CD4-positive, alpha-beta T cell (primary cell): ENCODE measurements around the gene ASTN1. TPM values are rescaled to one million over a fixed set of nuclear protein-coding genes. Genes with fewer than 3 reads are reported as not detected.

ENCODE experiments used
- ATAC-seq: fragments of 200-7000 bp; cut with Tn5 transposase; one replicate; pipeline ENCODE4 v1.10.0; 2022; ENCODE audit warnings: mild to moderate bottlenecking; ENCODE audit not compliant: poor library complexity
- CTCF ChIA-PET: fragments of 350-600 bp; sonication (Branson Sonifier 250); formaldehyde crosslinking; loops from one replicate; lab custom pipeline; 2021; ENCODE audit warnings: antibody characterized with exemption, inconsistent platforms; lab: Charles Lee
- POLR2A ChIA-PET: fragments of 350-600 bp; sonication (Branson Sonifier 250); formaldehyde crosslinking; loops from one replicate; lab custom pipeline; 2021; ENCODE audit warnings: antibody characterized with exemption, inconsistent platforms; lab: Charles Lee
- DNase-seq, 14 experiments: peaks; one replicate each; pipeline ENCODE4 v3.0.0-alpha.2; 2013 to 2020; ENCODE audit warnings: mixed read lengths in 2 of 14
- H3K27ac ChIP-seq, 2 donors: one replicate each; pipeline versions ENCODE4 v1.5.1 to v1.7.0; 2013; ENCODE audit warnings: low read length in 2 of 2, low read depth in 1 of 2, mild to moderate bottlenecking in 1 of 2
- H3K27me3 ChIP-seq, 2 experiments: 1 replicate in 1 of 2; 2 replicates in 1 of 2; pipeline versions ENCODE4 v1.6.1 to v1.7.0; 2013; ENCODE audit warnings: low read length in 2 of 2, control low read depth in 1 of 2, mild to moderate bottlenecking in 1 of 2, moderate library complexity in 1 of 2; ENCODE audit not compliant: insufficient read depth in 2 of 2, control insufficient read depth in 1 of 2
- H3K36me3 ChIP-seq: one replicate; pipeline ENCODE4 v1.6.1; 2013; ENCODE audit warnings: low read length, control low read depth; ENCODE audit not compliant: insufficient read depth
- H3K4me1 ChIP-seq: one replicate; pipeline ENCODE4 v1.6.1; 2013; ENCODE audit warnings: low read length, control low read depth; ENCODE audit not compliant: insufficient read depth
- H3K4me3 ChIP-seq: one replicate; pipeline ENCODE4 v1.5.1; 2013; ENCODE audit warnings: mild to moderate bottlenecking, low read length, moderate library complexity
- H3K9me3 ChIP-seq, 2 experiments: 1 replicate in 1 of 2; 2 replicates in 1 of 2; pipeline versions ENCODE4 v1.6.1 to v1.7.0; 2013; ENCODE audit warnings: low read length in 2 of 2, mild to moderate bottlenecking in 2 of 2, control low read depth in 1 of 2, moderate library complexity in 1 of 2; ENCODE audit not compliant: control insufficient read depth in 1 of 2, insufficient read depth in 1 of 2
- H3K27ac Mint-ChIP-seq: one replicate; pipeline ENCODE4 v1.8.0; 2020; ENCODE audit warnings: mixed read lengths
- H3K27me3 Mint-ChIP-seq: one replicate; pipeline ENCODE4 v1.8.0; 2021; ENCODE audit warnings: mixed read lengths
- H3K36me3 Mint-ChIP-seq: one replicate; pipeline ENCODE4 v1.8.0; 2021; ENCODE audit warnings: low read depth, mixed read lengths
- H3K4me1 Mint-ChIP-seq: one replicate; pipeline ENCODE4 v1.8.0; 2021; ENCODE audit warnings: low read depth, mixed read lengths
- H3K4me3 Mint-ChIP-seq: one replicate; pipeline ENCODE4 v1.8.0; 2020; ENCODE audit warnings: mild to moderate bottlenecking, mixed read lengths
- H3K9me3 Mint-ChIP-seq: one replicate; pipeline ENCODE4 v1.8.0; 2020; ENCODE audit warnings: mixed read lengths
- CTCF ChIP-seq: fragments of 200-600 bp; IDR thresholded peaks from one replicate; pipeline ENCODE4 v1.8.0; 2022; ENCODE audit warnings: antibody characterized with exemption, mild to moderate bottlenecking
- intact Hi-C, 2 experiments: fragments of 100-400 bp; cut with DNase I in 1 of 2; cut with micrococcal nuclease in 1 of 2; formaldehyde crosslinking; loops; one replicate each; pipeline versions ENCODE4 v1.15.1 to v1.9.0; 2023 to 2025; cut with DNase I, micrococcal nuclease
- microRNA-seq: library from miRNA; unstranded; fragments of <30 nt; microRNA quantifications from one replicate; pipeline ENCODE4 v1.2.0, GENCODE V29; 2021; ENCODE audit warnings: borderline microRNAs expressed, borderline replicate concordance
- total RNA-seq, 174 experiments: library from RNA in 2 of 174; stranded (reverse) in 2 of 174; gene quantifications; one replicate each; pipeline ENCODE4 v1.2.3 and lab custom pipeline; 2021 to 2026

Gene ASTN1
- total RNA-seq, 2 experiments from 2014 or later = not detected

DNA sequence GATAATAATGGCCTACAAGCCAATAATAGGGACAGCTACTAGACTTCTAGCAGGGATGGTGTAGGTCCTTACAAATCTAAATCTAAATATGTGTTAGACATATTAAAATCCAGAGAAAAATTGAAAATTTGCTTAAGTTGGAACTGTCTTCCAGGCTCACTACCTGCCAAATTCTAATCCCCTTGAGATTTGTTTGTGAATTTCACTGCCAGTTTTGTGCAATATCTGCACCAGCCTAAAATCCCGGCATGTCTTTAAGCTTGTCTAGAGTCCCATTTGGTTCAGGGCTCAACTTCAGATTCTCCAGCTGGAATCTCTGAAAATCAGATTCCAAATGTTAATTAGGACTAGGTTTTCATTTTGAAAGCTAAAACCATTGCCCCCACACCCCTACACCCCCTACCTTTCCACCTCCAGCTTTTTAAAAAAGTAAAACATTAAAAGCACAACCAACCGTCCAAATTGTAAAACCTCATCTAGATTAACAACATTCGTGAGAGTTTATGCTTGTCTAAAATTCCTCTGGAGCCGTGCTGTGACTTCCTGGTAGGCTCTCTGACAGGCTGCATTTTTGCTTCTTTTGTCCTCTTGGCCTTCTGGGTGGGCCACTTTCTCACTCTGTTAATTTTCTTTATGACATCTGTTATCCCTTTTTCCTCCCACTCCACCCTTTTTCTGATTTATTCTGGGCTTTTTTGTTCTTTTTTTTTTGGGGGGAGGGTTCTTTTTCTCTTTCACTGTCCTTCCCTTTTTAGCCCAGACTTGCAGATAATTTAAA lies 352.8 kb downstream of the ASTN1 start:
- ATAC-seq (no peak), DNase-seq (no peak)
- no peak for TF ChIP-seq CTCF
- Mint-ChIP-seq H3K9me3 (peaks cover 7% of the 10 kb centered on the region), H3K4me3 (no peak overlapping the region), H3K36me3 (no peaks in the 10 kb centered on the region), H3K27me3 (peaks cover 3% of the 10 kb centered on the region), H3K27ac (no peak overlapping the region), H3K4me1 (no peaks in the 10 kb centered on the region)
- Histone ChIP-seq H3K36me3 (no peaks in the 10 kb centered on the region), H3K27me3 (no peaks in the 10 kb centered on the region), H3K27ac (no peak overlapping the region), H3K9me3 (no peaks in the 10 kb centered on the region), H3K4me3 (no peak overlapping the region), H3K4me1 (no peaks in the 10 kb centered on the region)
- intact Hi-C loops = no loop called here
- ChIA-PET CTCF (no interaction called here), POLR2A (no interaction called here)

- H3K36me3 Mint-ChIP-seq = no peaks in the 10 kb centered on the region
- ChIA-PET POLR2A (no interaction called here), CTCF (no interaction called here)
- no peaks in the 10 kb centered on the region for H3K27me3 ChIP-seq
- no peaks in the 10 kb centered on the region for H3K4me1 ChIP-seq
- no peaks in the 10 kb centered on the region for H3K9me3 ChIP-seq
- peaks cover 3% of the 10 kb centered on the region for H3K27me3 Mint-ChIP-seq
- no peak for DNase-seq
- H3K4me3 Mint-ChIP-seq = no peak overlapping the region
- H3K36me3 ChIP-seq = no peaks in the 10 kb centered on the region
- no peaks in the 10 kb centered on the region for H3K4me1 Mint-ChIP-seq
- no peak overlapping the region for H3K27ac ChIP-seq
- no peak for TF ChIP-seq CTCF
- intact Hi-C loops = no loop called here
- ATAC-seq = no peak
- no peak overlapping the region for H3K4me3 ChIP-seq
- H3K27ac Mint-ChIP-seq = no peak overlapping the region
- peaks cover 7% of the 10 kb centered on the region for H3K9me3 Mint-ChIP-seq
Measured at GRCh38 chr1:176809292-176809691, 355.2 kb downstream of the ASTN1 start.

Small RNA genes lying within 50 kb of the gene (microRNA-seq; reads per million reads assigned to microRNA genes)
- not detected for gene MIR488

Other genes with a start within 250 kb of the ASTN1 start
- not detected for gene BRINP2, start 6.2 kb upstream of the ASTN1 start, total RNA-seq